T47D (cell line): Measurements from ENCODE around the gene SLC25A2.
"Not testable (repeated sequence)": the region's sequence is repeated elsewhere in the genome, so short reads cannot be mapped to it uniquely, and the experiment has no call there.

Experiments
- DNase-seq, 2 experiments: peaks; one replicate each; pipeline versions ENCODE4 v3.0.0 to v3.0.0-alpha.2; 2011 to 2012; ENCODE audit warnings: low read depth in 1 of 2, low spot score in 1 of 2
- JUND ChIP-seq: IDR thresholded peaks from 2 replicates; pipeline ENCODE4 v1.6.1; 2012; ENCODE audit warnings: low read depth
- in situ Hi-C: cut with HindIII; loops from 2 replicates; pipeline ENCODE4 v1.10.0; 2016; ENCODE audit warnings: low sequenced_read_pairs, low pct_unique_long_range_greater_than_20kb

The SLC25A2 gene

DNA sequence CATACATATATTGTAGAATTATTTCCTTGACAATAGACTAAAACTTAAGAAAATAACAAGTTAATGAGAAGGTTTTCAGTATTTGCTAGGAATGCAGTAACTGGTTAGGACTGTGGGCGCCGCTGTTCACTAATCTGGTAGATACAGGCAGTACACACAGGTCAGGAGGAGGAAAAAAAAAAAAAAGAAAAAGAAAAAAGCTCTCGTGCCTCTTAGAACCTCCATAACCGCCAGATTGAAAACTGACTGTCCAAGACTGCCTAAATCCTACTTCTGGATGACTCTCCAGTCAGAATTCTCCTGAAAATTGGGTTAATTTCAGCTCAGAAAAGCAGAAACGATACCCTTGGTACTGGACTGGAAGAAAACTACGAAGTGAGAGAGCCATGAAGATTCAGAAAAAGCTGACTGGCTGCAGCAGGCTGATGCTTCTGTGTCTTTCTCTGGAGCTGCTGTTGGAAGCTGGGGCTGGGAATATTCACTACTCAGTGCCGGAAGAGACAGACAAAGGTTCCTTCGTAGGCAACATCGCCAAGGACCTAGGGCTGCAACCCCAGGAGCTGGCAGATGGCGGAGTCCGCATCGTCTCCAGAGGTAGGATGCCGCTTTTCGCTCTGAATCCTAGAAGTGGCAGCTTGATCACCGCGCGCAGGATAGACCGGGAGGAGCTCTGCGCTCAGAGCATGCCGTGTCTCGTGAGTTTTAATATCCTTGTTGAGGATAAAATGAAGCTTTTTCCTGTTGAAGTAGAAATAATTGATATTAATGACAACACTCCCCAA, 26.6 kb upstream of the SLC25A2 start, which contains the start of gene PCDHGA1:
TSS of gene PCDHGA1 (plus strand) at position 216 of the 782 bp plus-strand sequence.
- in situ Hi-C loops: no loop called here
- TF ChIP-seq JUND: no peak
- peak; percentile 79 to 81 for DNase-seq

- TF ChIP-seq JUND: no peak
- in situ Hi-C loops: no loop called here
- no peak for DNase-seq
These were observed 24.4 kb upstream of the SLC25A2 start for GRCh38 chr5:141328231-141328630.

GRCh38 chr5:141326088-141326854, 22.4 kb upstream of the SLC25A2 start:
- in situ Hi-C loops: no loop called here
- DNase-seq: peak; percentile 67 to 91

DNA sequence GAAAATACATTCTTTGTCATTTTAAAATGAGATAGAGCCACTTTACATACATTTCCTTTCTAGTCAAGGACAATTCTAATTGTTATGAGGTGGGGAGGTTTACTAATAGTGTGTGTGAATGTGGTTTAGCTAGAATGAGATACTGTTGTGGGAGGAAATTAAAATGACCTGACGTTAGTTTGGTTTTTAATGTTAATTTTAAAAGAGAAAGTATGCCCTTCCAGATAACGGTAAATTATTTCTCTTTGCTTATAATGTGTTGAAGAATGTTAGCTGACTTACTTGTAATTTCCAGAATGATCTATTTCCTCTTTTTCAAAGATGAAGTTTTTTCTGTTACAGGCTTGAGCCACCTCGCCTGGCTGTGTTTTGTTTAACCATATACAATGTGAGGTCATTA, 18.4 kb upstream of the SLC25A2 start:
- no peak for TF ChIP-seq JUND
- DNase-seq: no peak
- in situ Hi-C loops: no loop called here

More at GRCh38 chr5:141326088-141326854, 22.4 kb upstream of the SLC25A2 start:
- TF ChIP-seq JUND: no peak

GRCh38 chr5:141320225-141321169, 16.6 kb upstream of the SLC25A2 start, which contains the start of gene TAF7:
Gene TAF7 (minus strand): TSS chr5:141320784. CDS start chr5:141320044, 740 bp downstream.
- DNase-seq: peak; percentile 80 to 98
- TF ChIP-seq JUND: no peak
- in situ Hi-C loops: no loop called here

GRCh38 chr5:141319699-141320098, 15.8 kb upstream of the SLC25A2 start:
- no peak for DNase-seq
- in situ Hi-C loops: no loop called here
- TF ChIP-seq JUND: no peak

GRCh38 chr5:141319202-141319601, 15.4 kb upstream of the SLC25A2 start:
- in situ Hi-C loops: no loop called here
- no peak for DNase-seq
- no peak for TF ChIP-seq JUND

GRCh38 chr5:141316963-141317362, 13.1 kb upstream of the SLC25A2 start:
- DNase-seq, in situ Hi-C loops: not testable (repeated sequence)

DNA sequence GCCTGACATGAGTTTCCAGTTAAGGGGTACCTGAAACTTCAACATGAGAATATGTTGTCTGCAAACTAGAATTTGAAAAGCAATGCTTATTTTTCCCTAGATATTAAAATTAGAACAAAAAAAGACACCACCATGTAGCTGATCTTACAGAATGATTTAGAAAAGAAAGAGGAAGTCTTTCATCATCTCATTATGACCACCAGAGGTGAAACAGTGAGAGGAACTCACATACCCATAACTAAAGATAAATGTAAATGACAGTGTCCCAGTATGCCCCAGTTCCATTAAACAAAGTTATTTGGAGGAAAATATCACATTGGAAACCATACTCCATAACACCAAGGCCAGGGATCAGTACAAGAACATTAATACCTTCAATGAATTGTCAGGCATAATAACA, 9.9 kb upstream of the SLC25A2 start:
- in situ Hi-C loops: no loop called here
- TF ChIP-seq JUND: no peak
- no peak for DNase-seq

- no peak for TF ChIP-seq JUND
- in situ Hi-C loops: no loop called here
- DNase-seq: no peak
These were observed 2.8 kb upstream of the SLC25A2 start for GRCh38 chr5:141306630-141307029.

- in situ Hi-C loops: no loop called here
- no peak for TF ChIP-seq JUND
- no peak for DNase-seq
These were observed 5.5 kb downstream of the SLC25A2 start for GRCh38 chr5:141298376-141298775.

DNA sequence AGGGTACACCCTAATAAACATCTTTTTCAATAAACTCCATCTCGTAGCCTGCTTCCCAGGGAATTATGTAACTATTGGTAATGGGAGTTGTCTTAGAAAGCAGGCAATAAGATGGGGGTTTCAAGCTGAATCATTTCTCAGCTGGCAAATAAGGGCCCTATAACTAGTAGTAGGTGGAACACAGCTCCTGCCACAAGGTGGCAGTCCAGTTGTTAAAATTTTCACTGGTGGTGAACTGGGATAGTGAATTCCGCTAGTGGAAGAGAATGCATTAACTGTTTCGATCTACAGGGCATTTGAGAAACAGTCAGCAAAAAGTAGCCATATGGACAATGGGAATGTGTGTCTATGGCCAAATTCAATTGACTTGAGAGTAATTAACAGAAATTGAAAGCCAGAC, 30.9 kb downstream of the SLC25A2 start:
- no peak for TF ChIP-seq JUND
- in situ Hi-C loops: no loop called here
- no peak for DNase-seq
